Measurements from ENCODE around the gene AFAP1L1. TPM values are rescaled to one million over a fixed set of nuclear protein-coding genes. Genes with fewer than 3 reads are reported as not detected.
"Not testable (repeated sequence)": the region's sequence is repeated elsewhere in the genome, so short reads cannot be mapped to it uniquely, and the experiment has no call there.

The AFAP1L1 gene
- total RNA-seq, 1 experiment from 2014 or later, result 14.3 TPM

- DNase-seq (ENCODE audit: low read depth), result no peak
Measured at GRCh38 chr5:149389552-149390495, 118.2 kb downstream of the AFAP1L1 start.

DNA sequence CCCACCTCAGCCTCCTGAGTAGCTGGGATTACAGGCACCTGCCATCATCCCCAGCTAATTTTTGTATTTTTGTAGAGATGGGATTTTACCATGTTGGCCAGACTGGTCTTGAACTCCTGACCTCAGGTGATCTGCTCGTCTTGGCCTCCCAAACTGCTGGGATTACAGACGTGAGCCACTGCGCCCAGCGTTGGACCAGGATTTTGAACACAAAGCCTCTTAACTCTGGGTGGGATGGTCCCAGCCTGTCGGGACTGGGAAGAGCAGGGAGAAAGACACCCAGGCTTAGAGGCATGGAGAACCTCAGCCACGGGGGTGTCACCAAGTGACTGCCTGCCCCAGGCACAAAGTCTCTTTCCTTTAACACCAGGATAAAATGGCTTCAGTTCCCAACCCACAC, 119.4 kb downstream of the AFAP1L1 start:
- not testable (repeated sequence) for DNase-seq (ENCODE audit: low read depth)

Other genes starting within 250 kb of the AFAP1L1 start
- 9.3 and 13.0 TPM in 2 replicates for gene SH3TC2, start 208.8 kb upstream of the AFAP1L1 start, total RNA-seq (2014; rRNA removed; shearing (Covaris generic))
- gene ABLIM3, start 130.4 kb upstream of the AFAP1L1 start, total RNA-seq (2014; rRNA removed; shearing (Covaris generic)), result 19.1 and 25.1 TPM in 2 replicates
- 19.4 and 21.1 TPM in 2 replicates for gene GRPEL2, start 73.6 kb downstream of the AFAP1L1 start, total RNA-seq (2014; rRNA removed; shearing (Covaris generic))
- gene PCYOX1L, start 86.2 kb downstream of the AFAP1L1 start, total RNA-seq (2014; rRNA removed; shearing (Covaris generic)), result 3.4 and 6.2 TPM in 2 replicates
- not detected in 2 replicates for gene IL17B, start 107.4 kb downstream of the AFAP1L1 start, total RNA-seq (2014; rRNA removed; shearing (Covaris generic))